Measurements from ENCODE around the gene NACC2.

- no peak for TF ChIP-seq CTCF (IDR thresholded peaks at IDR 0.05; ENCODE audit: insufficient read depth, low read depth, low read length)
- no peak for TF ChIP-seq EZH2 (IDR thresholded peaks at IDR 0.05; ENCODE audit: insufficient read depth, low read length)
These were observed 63.1 kb downstream of the NACC2 start for GRCh38 chr9:136031741-136032730.

Measured in astrocyte (in vitro differentiated cells and primary cell).